HG02798 (cell line): Measurements from ENCODE around the gene GGNBP2.

Experiments
- ATAC-seq: cut with Tn5 transposase; IDR thresholded peaks from one replicate; pipeline ENCODE4 v1.9.1; 2021; ENCODE audit warnings: mild to moderate bottlenecking; ENCODE audit not compliant: unreplicated experiment, poor library complexity

Gene GGNBP2

DNA sequence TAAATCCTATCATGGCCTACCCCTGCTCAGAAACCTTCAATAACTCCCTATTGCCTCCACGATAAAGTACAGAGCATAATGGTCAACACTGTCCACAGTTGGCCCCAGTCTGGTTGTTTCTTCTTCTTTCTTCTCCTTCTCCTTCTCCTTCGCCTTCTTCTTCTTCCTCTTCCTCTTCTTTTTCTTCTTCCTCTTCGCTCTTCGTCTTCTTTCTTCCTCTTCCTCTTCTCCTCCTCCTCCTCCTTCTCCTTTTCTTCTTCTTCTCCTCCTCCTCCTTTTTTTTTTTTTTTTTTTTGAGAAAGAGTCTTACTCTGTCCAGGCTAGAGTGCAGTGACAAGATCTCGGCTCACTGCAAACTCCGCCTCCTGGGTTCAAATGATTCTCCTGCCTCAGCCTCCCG, 80.5 kb downstream of the GGNBP2 start:
- ATAC-seq: no peak

DNA sequence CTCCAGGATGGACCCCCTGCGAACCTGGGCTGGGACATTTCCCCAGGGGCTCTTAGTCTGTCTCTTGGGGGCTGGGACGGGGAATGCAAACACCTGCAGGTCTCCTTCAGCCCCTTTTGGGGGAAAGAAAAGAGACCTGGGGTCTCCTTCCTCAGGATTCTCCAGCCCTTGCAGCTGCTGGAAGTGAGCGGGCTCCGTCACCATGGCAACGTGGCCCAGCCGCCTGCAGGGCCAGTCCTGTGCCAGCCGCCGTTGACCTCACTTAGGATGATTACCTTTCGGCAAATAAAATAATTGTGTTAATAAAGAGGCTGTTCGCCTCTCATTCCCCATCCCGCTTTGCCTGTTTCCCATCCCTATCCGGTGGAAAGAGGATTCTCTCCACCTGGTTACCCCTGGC, 82.4 kb downstream of the GGNBP2 start:
- no peak for ATAC-seq

DNA sequence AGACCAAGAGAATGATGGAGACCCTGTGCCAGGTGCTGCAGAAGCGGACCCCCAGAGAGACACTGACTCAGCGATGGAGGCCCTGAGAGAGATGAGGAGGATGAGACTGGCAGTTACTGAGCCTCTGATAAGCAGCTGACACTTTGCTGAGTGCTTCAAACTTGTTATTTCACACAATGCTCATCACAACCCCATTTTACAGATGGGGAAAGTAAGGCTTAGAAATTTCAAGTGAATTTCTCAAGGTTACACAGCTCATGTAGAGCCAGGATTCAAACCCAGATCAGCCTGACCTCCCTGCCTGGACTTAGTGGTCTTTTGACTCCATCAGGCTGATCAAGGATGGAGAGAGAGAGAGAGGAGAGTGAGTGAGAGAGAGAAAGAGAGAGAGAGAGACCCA, 83.9 kb downstream of the GGNBP2 start:
- ATAC-seq: no peak

DNA sequence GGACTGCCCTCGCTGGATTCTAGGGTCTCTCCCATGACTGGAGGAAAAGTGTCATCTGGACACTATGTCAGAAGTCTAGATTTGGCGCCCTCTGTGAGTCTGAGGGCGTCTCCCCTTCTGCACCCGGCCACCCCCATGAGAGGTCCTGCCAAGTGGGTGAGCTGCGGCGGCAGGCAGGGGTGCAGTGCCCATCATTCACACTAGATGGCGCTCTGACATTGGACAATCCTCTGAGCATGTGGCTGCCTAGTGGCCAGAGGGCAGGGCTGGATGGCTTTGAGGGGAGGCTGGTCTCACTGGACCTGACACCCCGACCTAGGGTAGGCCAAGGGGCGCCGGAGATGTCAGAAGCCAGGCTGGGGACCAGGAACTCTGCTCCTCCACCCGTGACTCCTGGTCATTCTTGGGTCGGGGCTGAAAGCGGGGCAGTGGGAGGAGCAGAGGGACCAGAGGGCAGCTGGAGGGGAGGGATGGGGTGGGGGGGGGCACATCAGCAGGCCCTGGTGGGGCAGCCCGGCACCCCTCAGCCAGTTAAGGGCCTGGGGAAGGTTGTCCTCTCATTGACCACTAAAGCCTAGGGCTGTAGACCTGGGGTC, 84.6 kb downstream of the GGNBP2 start:
- no peak for ATAC-seq

DNA sequence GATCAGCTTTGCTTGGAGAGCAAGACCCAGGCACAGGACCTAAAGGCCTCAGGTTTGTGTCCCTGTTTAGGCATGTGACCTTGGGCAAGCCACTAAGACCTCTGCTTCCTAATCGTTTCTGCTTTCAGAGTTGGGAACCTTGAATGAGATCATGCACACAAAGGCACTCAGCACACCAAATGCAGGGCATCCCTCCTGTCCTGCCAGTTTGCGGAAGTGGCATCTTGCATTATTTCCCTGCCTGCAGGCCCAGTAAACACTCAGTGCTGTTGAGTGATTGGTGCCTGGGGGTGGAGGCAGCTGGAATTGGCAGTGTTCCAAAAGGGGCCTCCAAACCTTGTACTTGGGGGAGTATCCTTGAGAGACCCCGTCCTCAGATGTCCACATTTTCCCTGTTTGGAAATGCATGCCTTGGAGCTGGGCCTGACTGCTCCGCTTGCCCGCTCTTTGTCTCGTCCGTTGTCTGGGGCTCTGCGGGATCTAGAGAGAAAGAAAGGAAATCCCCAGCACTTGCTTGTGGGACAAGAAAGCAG, 85.3 kb downstream of the GGNBP2 start:
- no peak for ATAC-seq

DNA sequence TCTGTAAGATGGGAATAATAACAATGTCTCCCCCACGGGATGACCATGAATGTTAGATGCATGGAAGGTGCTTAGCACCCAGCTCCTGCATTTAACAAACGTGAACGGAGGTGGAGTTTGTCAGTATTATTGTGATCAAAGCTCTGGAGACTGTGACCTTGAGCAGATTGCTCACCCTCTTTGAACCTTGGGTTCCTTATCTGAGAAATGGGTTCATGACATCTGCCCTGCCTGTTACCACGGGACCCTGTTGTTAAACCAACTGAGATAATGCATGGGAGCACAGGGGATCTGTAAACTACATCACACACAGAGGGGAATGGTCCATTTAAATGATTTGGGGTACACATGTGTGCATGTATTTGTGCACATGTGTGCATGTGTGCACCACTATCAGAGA, 86.3 kb downstream of the GGNBP2 start:
- ATAC-seq: no peak

DNA sequence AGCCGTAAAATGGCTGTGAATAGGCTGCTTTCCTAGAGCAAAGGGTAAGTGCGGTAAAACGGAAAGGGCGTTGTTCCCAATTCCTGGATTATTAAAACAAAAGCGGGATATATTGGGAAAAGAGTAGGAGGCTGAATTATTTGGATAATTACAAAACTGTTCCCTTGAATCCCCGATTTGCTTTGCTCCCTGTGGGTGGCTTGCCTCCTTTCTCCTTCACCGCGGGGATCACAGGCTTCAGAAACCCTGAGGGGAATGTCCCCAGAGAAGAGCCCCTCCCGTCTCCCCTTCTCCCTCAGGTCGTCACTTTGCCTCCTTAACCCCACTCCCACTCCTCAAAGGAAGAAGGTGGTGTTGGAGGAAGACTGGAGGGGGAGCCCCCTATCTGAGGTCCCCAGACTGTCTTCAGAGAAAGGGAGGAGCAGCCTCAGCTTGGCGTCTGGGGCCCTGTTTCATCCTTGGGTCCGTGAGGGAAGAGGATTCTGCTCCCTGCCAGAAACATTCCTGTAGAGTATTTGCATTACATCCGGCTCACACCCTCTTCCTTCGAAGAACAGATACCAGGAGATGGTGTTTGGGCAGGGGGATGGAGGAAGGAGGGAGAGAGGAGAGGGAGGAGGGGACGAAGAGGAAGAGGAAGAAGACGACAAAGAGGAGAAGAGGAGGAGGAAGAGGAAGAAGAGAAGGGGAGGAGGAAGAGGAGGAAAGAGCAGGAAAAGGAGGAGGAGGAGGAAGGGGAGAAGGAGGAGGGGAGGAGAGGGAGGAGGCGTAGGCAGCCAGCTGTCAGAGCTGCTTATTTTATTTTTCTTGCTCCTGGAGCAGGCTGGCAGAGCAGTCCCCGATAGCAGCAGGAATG, 88.4 kb downstream of the GGNBP2 start:
- no peak for ATAC-seq
